LHCN-M2 (cell line): ENCODE results near the gene LRRC49. TPM values are rescaled to one million over a fixed set of nuclear protein-coding genes. Genes with fewer than 3 reads are reported as not detected.
"Not testable (repeated sequence)": the region's sequence is repeated elsewhere in the genome, so short reads cannot be mapped to it uniquely, and the experiment has no call there.

Experiments used
- DNase-seq: peaks from one replicate; pipeline ENCODE4 v3.0.0-alpha.2; 2012; ENCODE audit warnings: low read depth
- total RNA-seq: library from RNA; depleted of rRNA; stranded (reverse); fragments of >200 nt; gene quantifications from 2 replicates; pipeline ENCODE4 v1.2.3, GENCODE V29; 2014

The LRRC49 gene
- total RNA-seq, 1 experiment from 2014 or later = 4.9 TPM

DNA sequence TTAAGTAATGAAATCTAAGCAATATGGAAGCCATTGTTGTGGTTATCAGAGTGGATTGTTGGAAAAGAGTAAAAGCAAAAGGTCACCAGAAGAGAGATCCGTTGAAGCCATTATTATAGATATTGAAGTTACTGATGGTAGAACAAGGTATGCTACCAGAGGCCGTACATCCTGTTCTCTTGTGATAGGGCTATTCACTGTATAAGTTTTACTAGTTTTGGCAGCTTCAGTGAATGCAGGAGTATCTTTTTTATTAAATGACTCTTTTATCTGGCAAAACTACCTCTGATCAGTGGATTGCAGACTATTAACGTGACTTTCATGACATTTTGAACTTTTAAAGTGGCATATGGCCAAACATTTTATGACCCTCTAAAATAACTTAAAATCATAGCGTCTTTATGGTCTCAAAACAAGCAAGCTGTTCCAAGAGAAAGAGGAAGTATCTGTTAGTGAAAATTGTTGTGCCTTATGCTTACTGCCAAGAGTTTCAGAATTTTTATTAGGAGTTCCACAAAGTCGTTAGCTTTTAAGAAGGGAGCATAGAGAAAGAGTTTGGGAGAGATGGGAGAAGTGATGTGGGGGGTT is 102.9 kb downstream of the LRRC49 start:
- DNase-seq = no peak

DNA sequence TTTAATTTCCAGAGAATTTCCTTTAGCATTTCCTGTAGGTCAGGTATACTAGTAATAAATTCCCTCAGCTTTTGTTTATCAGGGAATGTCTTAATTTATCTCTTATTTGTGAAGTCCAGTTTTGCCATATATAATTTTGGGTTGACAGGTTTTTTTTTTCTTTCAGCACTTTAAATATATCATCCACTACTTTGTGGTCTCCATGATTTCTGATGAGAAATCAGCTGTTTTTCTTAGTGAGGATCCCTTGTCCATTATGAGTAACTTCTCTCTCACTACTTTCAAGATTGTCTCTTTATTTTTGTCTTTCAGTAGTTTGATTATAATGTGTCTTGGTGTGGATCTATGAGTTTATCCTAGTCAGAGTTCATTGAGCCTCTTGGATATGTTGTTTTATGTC is 105.7 kb downstream of the LRRC49 start:
- DNase-seq = no peak

DNA sequence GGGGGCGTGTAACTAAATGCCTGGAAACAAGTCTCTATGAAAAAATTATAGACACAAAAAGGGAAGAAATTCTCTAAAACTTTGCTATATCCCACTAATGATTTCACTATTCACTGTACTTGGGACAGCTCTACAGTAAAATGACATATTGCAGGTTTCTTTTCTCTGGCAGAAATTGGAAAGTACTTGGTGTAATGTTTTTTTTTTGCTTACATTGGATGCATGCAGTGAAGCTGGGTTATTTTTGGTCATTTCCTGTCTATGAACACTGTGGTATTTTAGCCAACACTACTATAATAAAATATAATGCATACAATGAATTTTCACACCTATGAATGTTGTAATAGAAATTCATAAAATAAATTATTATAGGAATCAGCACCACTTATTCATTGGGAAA is 109.7 kb downstream of the LRRC49 start:
- peak; percentile 12 for DNase-seq

DNA sequence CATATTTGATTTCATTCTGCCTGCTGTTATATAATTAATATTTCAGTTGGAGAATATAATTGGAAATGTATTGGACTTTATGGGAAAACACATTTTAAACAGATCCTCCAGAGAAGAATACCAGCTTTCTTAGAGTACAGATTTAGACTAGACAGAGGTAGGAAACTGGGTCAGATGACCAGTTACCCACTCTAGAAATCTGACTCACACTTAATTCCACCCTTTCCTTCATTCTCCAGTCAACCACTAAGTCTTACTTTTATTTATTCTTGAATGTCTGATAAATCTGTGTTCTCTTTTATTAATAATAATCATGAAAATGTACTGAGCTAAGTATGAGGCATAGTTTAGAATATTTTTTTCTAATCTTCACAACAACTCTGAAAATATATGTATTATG is 110.7 kb downstream of the LRRC49 start:
- DNase-seq = peak; percentile 34

DNA sequence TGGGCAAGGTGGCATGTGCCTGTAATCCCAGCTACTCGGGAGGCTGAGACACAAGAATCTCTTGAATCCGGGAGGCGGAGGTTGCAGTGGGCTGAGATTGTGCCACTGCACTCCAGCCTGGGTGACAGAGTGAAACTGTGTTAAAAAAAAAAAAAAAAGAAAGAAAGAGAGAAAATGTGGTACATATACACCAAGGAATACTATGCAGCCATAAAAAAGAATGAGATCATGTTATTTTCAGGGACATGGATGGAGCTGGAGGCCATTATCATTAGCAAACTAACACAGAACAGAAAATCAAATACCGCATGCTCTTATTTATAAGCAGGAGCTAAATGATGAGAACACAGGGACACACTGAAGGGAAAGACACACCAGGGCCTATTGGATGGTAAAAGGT is 111.9 kb downstream of the LRRC49 start:
- DNase-seq = not testable (repeated sequence)

DNA sequence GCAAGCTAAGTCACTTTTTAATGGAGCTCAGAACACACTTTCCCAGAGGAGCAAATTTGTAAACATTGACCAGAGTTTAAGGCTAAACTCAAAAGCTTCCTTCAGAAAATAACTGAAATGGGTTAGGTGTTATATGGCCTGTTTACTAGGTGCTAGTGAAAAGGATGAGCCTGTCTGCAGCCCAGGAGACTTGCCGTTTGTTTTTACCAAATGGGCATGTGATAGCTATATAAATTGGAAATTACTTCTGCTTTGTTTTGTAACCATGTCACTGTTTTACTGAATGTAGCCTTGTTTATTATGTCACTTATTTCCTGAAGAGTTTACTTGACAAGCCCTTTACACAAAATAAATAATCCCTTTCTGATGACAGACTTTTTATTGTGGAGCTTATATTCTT is 113.3 kb downstream of the LRRC49 start:
- DNase-seq = no peak

DNA sequence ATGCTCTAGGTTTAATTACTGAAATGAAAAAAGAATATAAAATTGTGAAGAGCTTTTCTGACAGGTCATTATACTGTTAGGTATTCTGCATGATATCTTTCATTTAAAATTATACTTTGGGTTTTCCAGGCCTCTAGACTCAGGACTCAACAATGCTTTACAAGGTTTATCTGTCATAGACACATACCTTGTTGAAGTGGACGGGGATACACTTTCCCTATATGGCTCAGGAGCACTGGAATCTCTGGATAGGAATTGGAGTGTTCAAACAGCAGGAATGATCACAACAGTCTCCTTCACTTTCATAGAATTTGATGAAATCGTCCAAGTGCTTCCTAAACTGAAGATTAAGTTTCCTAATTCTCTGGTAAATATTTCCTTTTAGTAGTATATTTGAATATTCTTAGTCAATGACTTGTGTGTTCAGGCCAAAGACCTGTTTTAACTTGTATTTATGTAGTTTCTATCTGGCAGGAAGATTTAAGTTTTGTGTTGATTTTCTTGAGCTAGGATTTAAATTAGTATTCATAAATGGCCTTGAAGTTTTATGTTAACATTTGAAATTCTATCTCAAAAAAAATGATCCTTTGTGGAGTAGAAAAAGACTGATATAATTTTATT is 115.7 kb downstream of the LRRC49 start:
- no peak for DNase-seq

DNA sequence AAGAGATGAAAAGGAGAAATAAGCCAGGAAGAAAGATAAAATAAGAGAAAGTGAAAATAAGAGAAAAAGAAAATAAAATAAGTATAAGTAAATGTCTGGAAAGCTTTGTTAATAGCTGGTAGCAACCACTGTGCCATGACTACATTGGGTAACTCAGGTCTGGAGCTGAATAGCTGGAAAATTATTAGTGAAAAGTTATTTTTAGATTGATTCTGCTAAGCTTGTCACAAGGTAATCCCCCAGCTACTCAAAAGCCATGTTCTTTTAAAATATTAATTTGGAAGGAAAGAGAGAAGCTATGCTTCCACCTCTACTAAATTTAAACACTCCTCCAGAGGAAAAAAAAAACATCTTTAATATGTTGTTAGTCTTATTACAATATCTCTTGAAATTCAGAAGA is 117.8 kb downstream of the LRRC49 start:
- DNase-seq = no peak

DNA sequence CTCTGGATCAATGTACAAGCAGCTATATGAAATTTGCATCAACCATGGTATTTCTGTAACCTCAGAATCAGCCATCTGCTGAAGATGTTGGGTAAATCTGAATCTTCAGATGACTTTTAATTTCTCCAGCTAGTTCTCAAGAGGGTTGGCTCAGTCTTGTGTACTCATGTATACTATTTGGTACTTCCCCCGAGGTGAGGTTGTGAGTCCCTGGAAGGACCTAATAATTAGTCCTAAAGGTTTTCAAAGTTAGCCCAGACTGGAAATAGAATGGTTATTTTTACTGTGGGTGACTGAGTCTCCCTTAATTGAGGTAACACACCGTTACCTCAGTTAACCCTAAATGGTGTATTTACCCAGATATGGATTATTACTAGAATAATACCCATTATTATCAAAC is 118.4 kb downstream of the LRRC49 start:
- DNase-seq = no peak

DNA sequence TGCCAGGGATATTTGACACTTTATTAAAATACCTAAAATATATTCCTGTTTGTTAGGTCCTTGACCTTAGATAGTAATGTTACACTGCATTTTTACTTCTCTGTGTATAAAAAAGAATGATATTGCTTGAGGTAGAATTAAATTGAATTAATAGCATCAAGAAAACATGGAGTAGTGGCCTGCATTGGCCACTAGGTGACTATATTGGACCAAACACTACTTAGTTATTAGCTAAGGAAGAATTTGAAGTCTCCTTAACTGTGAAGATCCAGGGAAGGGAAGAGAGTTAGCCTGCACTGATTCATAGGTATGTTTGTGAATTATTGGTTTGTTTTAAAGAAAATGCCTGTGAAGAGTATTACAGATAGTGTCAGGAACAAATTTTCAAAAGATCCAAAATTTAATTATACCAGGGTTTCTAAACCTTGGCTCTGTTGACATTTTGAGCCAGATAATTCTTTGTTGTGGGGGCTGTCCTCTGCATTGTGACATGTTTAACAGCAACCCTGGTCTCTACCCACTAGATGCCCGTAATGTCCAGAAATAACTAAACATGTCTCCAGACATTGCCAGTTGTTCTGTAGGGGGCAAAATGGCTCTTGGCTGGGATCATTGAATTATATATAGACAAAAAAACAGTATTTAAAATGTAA is 119.0 kb downstream of the LRRC49 start:
- DNase-seq = peak; percentile 53

DNA sequence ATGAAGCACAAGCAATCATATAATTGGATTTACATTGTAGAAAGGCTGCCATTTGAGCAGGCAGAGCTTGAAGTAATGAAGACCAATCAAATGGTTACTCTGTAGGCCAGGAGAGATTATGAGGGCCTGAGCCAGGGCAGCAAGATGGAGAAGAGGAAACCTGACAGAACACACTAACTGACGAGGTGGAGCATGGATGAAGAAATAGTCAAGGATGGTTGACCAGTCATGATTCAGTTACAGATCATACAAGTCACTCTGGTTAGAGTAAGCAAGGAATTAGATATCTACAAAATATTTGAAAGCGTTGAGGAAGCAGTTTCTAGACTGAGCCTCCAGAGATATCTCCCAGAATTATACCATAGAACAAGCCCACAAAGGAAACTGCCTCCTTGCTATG is 120.8 kb downstream of the LRRC49 start:
- no peak for DNase-seq

DNA sequence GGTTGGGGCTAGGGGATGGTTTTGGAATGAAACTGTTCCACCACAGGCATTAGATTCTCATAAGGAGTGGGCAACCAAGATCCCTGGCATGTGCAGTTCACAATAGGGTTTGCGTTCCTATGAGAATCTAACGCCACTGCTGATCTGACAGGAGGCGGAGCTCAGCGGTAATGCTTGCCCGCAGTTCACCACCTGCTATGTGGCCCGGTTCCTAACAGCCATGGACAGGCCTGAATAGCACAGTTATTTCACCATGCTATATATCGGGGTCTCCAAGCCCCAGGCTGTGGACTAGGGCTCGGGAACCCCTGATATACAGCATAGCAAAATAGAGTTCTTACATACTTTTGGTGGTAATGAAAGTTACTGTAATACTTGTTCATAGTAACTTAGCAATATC is 122.7 kb downstream of the LRRC49 start:
- no peak for DNase-seq

DNA sequence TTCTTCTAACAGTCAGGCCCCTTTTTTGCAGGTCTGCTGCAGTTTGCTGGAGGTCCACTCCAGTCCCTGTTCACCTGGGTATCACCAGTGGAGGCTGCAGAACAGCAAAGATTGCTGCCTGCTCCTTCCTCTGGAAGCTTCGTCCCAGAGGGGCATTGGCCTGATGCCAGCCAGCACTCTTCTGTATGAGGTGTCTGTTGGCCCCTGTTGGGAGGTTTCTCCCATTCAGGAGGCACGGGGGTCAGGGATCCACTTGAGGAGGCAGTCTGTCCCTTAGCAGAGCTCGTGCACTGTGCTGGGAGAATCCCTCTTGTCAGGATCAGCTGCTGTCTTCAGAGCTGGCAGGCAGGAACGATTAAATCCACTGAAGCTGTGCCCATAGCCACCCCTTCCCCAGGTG is 138.6 kb downstream of the LRRC49 start:
- not testable (repeated sequence) for DNase-seq

DNA sequence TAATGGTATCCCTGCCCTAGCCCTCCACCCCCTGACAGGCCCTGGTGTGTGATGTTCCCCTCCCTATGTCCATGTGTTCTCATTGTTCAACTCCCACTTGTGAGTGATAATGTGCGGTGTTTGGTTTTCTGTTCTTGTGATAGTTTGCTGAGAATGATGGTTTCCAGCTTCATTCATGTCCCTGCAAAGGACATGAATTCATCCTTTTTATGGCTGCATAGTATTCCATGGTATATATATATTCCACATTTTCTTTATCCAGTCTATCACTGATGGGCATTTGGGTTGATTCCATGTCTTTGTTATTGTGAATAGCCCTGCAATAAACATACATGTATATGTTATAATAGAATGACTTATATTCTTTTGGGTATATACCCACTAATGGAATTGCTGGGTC is 142.9 kb downstream of the LRRC49 start:
- DNase-seq = not testable (repeated sequence)

DNA sequence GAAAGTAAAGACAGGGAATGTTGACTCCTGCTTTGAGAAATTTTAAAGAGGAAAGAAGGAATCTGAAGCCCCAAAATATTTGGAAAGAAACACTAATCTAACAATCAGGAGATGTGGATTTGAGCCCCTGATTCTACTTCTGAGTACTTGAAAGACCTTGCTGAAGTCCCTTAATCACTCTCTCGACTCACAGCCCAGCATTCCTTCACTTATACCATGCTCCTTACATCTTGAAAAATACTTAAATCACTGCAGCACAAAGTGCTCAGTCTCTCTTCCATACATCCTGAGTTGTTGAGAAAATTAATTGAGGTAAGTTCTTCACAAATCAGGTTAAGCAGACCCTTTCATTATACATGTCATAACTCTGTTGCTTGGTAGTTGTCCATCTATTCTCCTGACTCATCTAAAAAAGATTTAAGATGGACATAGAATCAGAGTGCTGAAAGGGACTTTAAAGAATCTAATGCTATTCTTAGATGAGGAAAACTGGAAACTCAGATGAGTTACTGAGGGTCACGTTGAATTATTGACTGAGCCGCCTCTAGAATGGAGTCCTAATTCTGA is 149.8 kb downstream of the LRRC49 start:
- DNase-seq = no peak

DNA sequence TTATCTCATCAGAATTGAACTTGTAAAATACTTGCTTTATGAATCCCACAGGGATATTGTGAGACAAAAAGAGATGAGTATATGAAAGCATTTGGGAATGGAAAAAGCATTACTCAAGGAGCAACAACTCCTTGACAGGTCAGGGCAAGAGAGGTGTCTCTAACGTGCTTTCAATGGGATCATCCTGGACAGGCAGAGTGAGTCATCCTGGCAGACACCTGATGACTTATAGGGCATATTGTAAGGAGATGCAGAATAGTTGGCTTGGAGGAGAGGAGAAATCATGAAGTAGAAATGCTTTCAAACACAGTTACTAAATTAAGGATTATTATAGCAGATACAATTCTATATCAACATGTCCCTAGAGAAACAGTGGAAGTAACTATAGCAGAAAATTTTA is 150.7 kb downstream of the LRRC49 start:
- DNase-seq = no peak

DNA sequence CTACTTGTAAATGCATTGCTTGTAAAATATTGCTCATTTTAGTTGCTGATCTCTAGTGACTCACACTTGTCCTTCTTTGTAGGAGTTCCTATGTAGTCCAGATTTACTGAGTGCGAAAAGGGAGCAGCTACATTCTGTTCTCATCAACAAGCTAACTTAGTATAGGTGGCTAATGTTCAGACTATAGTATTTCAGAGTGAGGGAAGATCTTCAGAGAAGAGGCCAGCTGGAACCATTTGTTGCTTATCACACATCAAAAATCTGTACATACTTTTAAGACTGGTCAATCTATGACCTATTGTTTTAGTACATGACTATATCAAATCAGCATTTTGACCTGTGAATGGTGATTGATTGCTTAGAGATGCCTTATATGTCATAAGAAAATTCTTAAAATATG is 151.4 kb downstream of the LRRC49 start:
- peak; percentile 36 for DNase-seq

DNA sequence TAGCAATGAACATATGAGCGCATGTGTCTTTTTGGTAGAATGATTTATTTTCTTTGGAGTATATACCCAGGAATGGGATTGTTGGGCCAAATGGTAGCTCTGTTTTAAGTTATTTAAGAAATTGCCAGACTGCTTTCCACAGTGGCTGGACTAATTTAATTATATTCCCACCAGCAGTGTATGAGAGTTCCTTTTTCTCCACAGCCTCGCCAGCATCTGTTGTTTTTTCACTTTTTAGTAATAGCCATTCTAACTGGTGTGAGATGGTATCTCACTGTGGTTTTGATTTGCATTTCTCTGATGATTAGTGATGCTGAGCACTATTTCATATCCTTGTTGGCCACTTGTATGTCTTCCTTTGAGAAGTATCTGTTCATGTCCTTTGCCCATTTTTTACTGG is 153.5 kb downstream of the LRRC49 start:
- DNase-seq = not testable (repeated sequence)

DNA sequence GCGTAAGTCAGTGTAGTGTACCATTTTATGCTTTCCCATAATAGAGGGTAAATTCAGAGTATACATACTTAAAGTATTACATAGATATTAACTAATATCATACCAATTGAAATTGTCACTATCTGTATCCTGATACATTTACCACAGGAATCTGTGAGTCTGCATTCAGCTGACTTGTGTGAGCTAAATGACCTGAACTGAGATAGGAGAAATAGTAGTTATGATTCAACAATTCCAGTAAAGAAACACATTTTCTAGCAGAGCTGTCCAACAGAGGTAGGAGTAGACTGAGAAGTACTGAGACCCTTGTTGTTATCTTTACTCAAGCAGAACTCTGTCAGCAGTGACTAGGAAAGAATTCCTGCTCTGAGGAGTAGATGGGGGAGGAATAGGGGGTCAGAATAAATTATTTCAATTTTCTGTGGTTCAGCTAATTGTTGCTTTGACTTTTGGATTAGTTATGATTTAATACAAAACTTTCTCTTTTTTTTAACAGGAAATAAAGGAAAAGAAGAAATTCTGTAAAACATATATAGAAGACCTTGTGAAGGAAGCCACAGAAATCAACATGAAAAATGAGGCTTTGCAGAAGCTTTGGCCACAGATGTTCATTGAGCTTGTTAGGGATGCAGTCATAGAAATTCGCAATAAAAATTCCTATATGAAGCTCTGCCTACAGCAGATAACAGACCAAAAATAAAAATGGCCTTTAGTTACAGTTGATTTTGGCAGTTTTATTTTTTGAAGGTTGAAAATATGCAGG is 156.5 kb downstream of the LRRC49 start:
- peak; percentile 85 for DNase-seq

DNA sequence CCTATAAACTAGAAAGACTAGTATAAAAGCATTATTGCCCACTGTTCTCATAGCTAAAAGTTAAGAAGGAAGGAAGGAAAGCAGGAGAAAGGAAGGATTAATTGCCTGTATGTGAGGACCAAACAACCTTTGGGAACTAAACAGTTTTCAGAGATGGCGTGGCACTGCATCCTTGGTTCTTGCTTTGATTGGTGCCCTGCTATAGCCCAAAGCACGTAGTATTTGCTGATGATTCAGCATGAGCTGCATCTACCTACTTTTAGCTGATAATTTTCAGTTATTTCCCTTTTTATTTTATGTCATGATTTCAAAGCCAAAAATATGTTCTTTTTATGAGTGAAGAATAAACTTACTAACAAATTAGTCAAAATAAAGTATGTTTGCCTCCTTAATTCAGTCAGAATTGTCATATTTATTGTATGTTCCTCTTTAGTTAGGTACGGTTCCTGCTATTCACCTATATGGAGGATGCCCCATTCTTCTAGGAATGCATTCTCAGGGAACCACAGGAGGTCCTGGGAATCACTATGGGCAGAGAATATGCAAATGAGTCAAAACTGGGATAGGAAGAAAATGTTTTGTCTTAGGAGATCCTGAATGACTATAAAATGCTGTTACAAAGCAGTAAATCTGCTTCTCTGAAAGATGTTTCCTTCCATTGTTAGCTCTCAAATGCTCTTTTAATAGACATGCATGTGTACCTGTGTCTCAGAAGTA is 157.2 kb downstream of the LRRC49 start:
- no peak for DNase-seq

DNA sequence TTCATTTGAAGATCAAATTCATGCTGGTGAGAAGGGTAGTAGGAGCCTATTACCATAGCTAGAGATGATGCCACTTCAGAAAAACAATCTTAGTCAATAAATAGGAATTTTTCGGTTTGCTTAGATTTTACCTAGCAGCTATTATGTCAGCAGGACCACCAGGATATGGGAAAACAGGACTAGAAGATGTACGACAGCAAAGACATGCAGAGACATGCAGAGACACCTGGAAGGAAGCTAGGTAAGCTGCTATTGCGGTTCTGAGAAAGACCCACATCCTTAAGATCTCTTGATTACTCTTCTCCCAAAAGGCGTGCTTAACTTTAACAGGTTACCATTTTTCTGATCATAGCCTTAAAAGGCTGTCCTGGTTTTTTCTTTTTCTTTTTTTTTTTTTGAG is 157.8 kb downstream of the LRRC49 start:
- no peak for DNase-seq

DNA sequence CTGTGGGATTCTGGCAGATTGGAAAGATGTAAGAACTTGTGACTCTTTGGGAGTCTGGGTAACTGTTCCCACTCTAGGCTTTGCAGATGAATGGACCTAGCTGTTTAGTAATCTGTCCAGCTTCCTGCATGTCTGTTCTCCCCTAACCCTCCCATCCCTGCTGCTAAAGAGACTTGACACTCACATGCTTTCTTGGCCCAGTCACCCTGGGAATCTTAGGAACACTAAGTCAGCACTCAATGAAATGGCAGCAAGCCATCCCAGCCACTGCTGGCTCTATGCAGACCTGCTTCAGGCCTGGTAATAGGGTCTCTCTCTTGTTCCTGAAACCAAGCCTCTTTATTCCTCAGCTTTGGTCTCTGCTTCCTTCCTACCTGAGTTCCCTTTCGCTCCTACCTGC is 158.9 kb downstream of the LRRC49 start:
- DNase-seq = peak; percentile 23
